H9 (cell line): ENCODE results near the gene BEND5. TPM values are rescaled to one million over a fixed set of nuclear protein-coding genes. Genes with fewer than 3 reads are reported as not detected.

Experiments used
- DNase-seq: peaks from one replicate; pipeline ENCODE4 v3.0.0-alpha.2; 2017
- H2AFZ ChIP-seq: one replicate; pipeline ENCODE4 v1.6.1; 2013; ENCODE audit warnings: mild to moderate bottlenecking, low read length, control low read depth, moderate library complexity
- H2AK5ac ChIP-seq: 2 replicates; pipeline ENCODE4 v1.6.1; 2013; ENCODE audit warnings: low read length, control low read depth, mixed read lengths; ENCODE audit not compliant: insufficient read length
- H2BK120ac ChIP-seq: one replicate; pipeline ENCODE4 v1.6.1; 2013; ENCODE audit warnings: low read depth, mild to moderate bottlenecking, low read length, control low read depth, inconsistent platforms; ENCODE audit not compliant: poor library complexity, severe bottlenecking
- H2BK12ac ChIP-seq: 2 replicates; pipeline ENCODE4 v1.6.1; 2013; ENCODE audit warnings: low read length, control low read depth, mixed read lengths, low read depth; ENCODE audit not compliant: insufficient read length
- H2BK15ac ChIP-seq: 2 replicates; pipeline ENCODE4 v1.6.1; 2013; ENCODE audit warnings: low read depth, low read length, control low read depth
- H2BK20ac ChIP-seq: one replicate; pipeline ENCODE4 v1.6.1; 2013; ENCODE audit warnings: low read depth, mild to moderate bottlenecking, low read length, control low read depth, inconsistent platforms; ENCODE audit not compliant: poor library complexity, severe bottlenecking
- H2BK5ac ChIP-seq: 2 replicates; pipeline ENCODE4 v1.6.1; 2013; ENCODE audit warnings: low read length, control low read depth, mixed read lengths; ENCODE audit not compliant: insufficient read length
- H3K14ac ChIP-seq: 2 replicates; pipeline ENCODE4 v1.6.1; 2013; ENCODE audit warnings: low read length, control low read depth; ENCODE audit not compliant: insufficient read depth
- H3K18ac ChIP-seq: 2 replicates; pipeline ENCODE4 v1.6.1; 2013; ENCODE audit warnings: low read depth, mild to moderate bottlenecking, mixed read lengths, low read length, control low read depth; ENCODE audit not compliant: insufficient read length
- H3K23ac ChIP-seq: 2 replicates; pipeline ENCODE4 v1.6.1; 2013; ENCODE audit warnings: low read length, control low read depth, mixed read lengths, low read depth; ENCODE audit not compliant: insufficient read length
- H3K23me2 ChIP-seq: 2 replicates; pipeline ENCODE4 v1.6.1; 2013; ENCODE audit warnings: low read depth, mild to moderate bottlenecking, mixed read lengths, low read length, control low read depth; ENCODE audit not compliant: insufficient read length, poor library complexity, severe bottlenecking
- H3K27ac ChIP-seq: 2 replicates; pipeline ENCODE4 v1.5.1; 2013; ENCODE audit warnings: low read length, control low read depth, mixed read lengths, low read depth; ENCODE audit not compliant: insufficient read length
- H3K27me3 ChIP-seq: 2 replicates; pipeline ENCODE4 v1.6.1; 2013; ENCODE audit warnings: low read length, control low read depth, inconsistent platforms; ENCODE audit not compliant: insufficient read depth
- H3K4ac ChIP-seq: 2 replicates; pipeline ENCODE4 v1.6.1; 2013; ENCODE audit warnings: low read depth, mild to moderate bottlenecking, control low read depth, inconsistent platforms, low read length, moderate library complexity
- H3K4me1 ChIP-seq: 2 replicates; pipeline ENCODE4 v1.6.1; 2013; ENCODE audit warnings: low read length, control low read depth, inconsistent platforms; ENCODE audit not compliant: insufficient read depth
- H3K4me2 ChIP-seq: 2 replicates; pipeline ENCODE4 v1.6.1; 2013; ENCODE audit warnings: low read length, control low read depth, mixed read lengths; ENCODE audit not compliant: insufficient read length, insufficient read depth
- H3K56ac ChIP-seq: 2 replicates; pipeline ENCODE4 v1.6.1; 2013; ENCODE audit warnings: low read depth, mild to moderate bottlenecking, mixed read lengths, low read length, control low read depth; ENCODE audit not compliant: insufficient read length
- H3K79me1 ChIP-seq: 2 replicates; pipeline ENCODE4 v1.6.1; 2013; ENCODE audit warnings: low read depth, mild to moderate bottlenecking, moderate library complexity, low read length, control low read depth, inconsistent platforms; ENCODE audit not compliant: insufficient read depth, poor library complexity, severe bottlenecking
- H3K79me2 ChIP-seq: 2 replicates; pipeline ENCODE4 v1.6.1; 2013; ENCODE audit warnings: low read length, control low read depth, inconsistent platforms; ENCODE audit not compliant: insufficient read depth
- H3K9ac ChIP-seq: 2 replicates; pipeline ENCODE4 v1.6.1; 2013; ENCODE audit warnings: low read length, control low read depth, mixed read lengths; ENCODE audit not compliant: insufficient read length; ENCODE audit errors: extremely low read depth
- H3K9me3 ChIP-seq: one replicate; pipeline ENCODE4 v1.6.1; 2013; ENCODE audit warnings: low read depth, low read length, inconsistent platforms; ENCODE audit not compliant: control insufficient read depth
- H3T11ph ChIP-seq: one replicate; pipeline ENCODE4 v1.6.1; 2013; ENCODE audit warnings: mild to moderate bottlenecking, low read length, control low read depth, inconsistent platforms
- H4K20me1 ChIP-seq: one replicate; pipeline ENCODE4 v1.6.1; 2013; ENCODE audit not compliant: control insufficient read depth, insufficient read length, insufficient read depth
- H4K5ac ChIP-seq: 2 replicates; pipeline ENCODE4 v1.6.1; 2013; ENCODE audit warnings: low read depth, mild to moderate bottlenecking, mixed read lengths, low read length, control low read depth; ENCODE audit not compliant: insufficient read length
- H4K8ac ChIP-seq: replicated peaks from 2 replicates; pipeline ENCODE4 v1.6.1; 2013; ENCODE audit warnings: low read length, control low read depth, mixed read lengths, low read depth; ENCODE audit not compliant: insufficient read length
- H4K91ac ChIP-seq: 2 replicates; pipeline ENCODE4 v1.6.1; 2013; ENCODE audit warnings: low read depth, mild to moderate bottlenecking, moderate library complexity, mixed read lengths, low read length, control low read depth; ENCODE audit not compliant: insufficient read length
- H3K27ac Mint-ChIP-seq, 3 experiments: 2 replicates in 2 of 3; 3 replicates in 1 of 3; pipeline ENCODE4 v1.8.0; 2020 to 2021; ENCODE audit warnings: mixed read lengths in 3 of 3, mild to moderate bottlenecking in 1 of 3, moderate library complexity in 1 of 3
- H3K27me3 Mint-ChIP-seq: 2 replicates; pipeline ENCODE4 v1.8.0; 2021; ENCODE audit warnings: low read depth, mild to moderate bottlenecking, moderate library complexity, mixed read lengths
- H3K36me3 Mint-ChIP-seq, 3 experiments: 2 replicates in 2 of 3; 3 replicates in 1 of 3; pipeline ENCODE4 v1.8.0; 2020 to 2021; ENCODE audit warnings: low read depth in 3 of 3, mixed read lengths in 3 of 3; ENCODE audit not compliant: insufficient read depth in 1 of 3
- H3K4me1 Mint-ChIP-seq, 2 experiments: 2 replicates each; pipeline ENCODE4 v1.8.0; 2020; ENCODE audit warnings: mixed read lengths in 2 of 2
- H3K4me3 Mint-ChIP-seq, 2 experiments: 2 replicates in 1 of 2; 3 replicates in 1 of 2; pipeline ENCODE4 v1.8.0; 2020 to 2021; ENCODE audit warnings: mild to moderate bottlenecking in 2 of 2, mixed read lengths in 2 of 2, moderate library complexity in 1 of 2
- H3K9me3 Mint-ChIP-seq, 2 experiments: 2 replicates in 1 of 2; 3 replicates in 1 of 2; pipeline ENCODE4 v1.8.0; 2020; ENCODE audit warnings: mild to moderate bottlenecking in 2 of 2, mixed read lengths in 2 of 2, moderate library complexity in 1 of 2
- CTCF ChIP-seq: fragments of 200-600 bp; sonication (generic); conservative IDR thresholded peaks from 3 replicates; pipeline ENCODE4 v1.8.0; 2021; ENCODE audit warnings: antibody characterized with exemption, mild to moderate bottlenecking
- total RNA-seq: library from RNA; stranded (reverse); gene quantifications from 2 replicates; pipeline ENCODE4 v1.2.1, GENCODE V29; 2021

BEND5 gene
- total RNA-seq, 1 experiment from 2014 or later: 4.8 TPM

GRCh38 chr1:48743480-48743879 is 33.2 kb downstream of the BEND5 start:
- Histone ChIP-seq H2BK20ac (no peak overlapping the region), H3K79me2 (no peaks in the 10 kb centered on the region), H4K91ac (no peak overlapping the region), H3K23me2 (no peaks in the 10 kb centered on the region), H3K4me2 (no peak overlapping the region), H2BK15ac (no peak overlapping the region), H3K9me3 (no peaks in the 10 kb centered on the region), H2AFZ (no peak overlapping the region), H4K8ac (no peak overlapping the region), H2BK5ac (no peak overlapping the region), H2BK120ac (no peak overlapping the region), H2AK5ac (no peak overlapping the region), H3K23ac (no peak overlapping the region), H3K79me1 (no peaks in the 10 kb centered on the region), H4K20me1 (no peaks in the 10 kb centered on the region), H3K4ac (no peak overlapping the region), H3K56ac (no peak overlapping the region), H3K18ac (no peak overlapping the region), H3T11ph (no peak overlapping the region), H2BK12ac (no peak overlapping the region), H3K9ac (no peak overlapping the region), H3K27me3 (no peaks in the 10 kb centered on the region), H3K27ac (no peak overlapping the region), H4K5ac (no peak overlapping the region), H3K14ac (no peak overlapping the region), H3K4me1 (no peaks in the 10 kb centered on the region)
- no peak for TF ChIP-seq CTCF
- Mint-ChIP-seq H3K4me1 (peaks cover 11 to 15% of the 10 kb centered on the region in 2 experiments), H3K36me3 (peaks cover 0 to 14% (median 13%) of the 10 kb centered on the region in 3 experiments; a peak in 4 of 7 replicates), H3K27me3 (no peaks in the 10 kb centered on the region), H3K9me3 (no peaks in the 10 kb centered on the region), H3K4me3 (no peak overlapping the region), H3K27ac (no peak overlapping the region)
- no peak for DNase-seq
